ENCODE data around the gene GAA.

- TF ChIP-seq CTCF (IDR thresholded peaks at IDR 0.05), result no peak
- no peak for TF ChIP-seq POLR2A (IDR thresholded peaks at IDR 0.05)
- no peak for TF ChIP-seq POLR2AphosphoS5 (IDR thresholded peaks at IDR 0.05)
Measured at GRCh38 chr17:80138856-80139426, 37.6 kb downstream of the GAA start.

Data from breast epithelium (tissue), 3 donors.